ENCODE results near the gene OTUB1. TPM values are rescaled to one million over a fixed set of nuclear protein-coding genes. Genes with fewer than 3 reads are reported as not detected.

The OTUB1 gene
- total RNA-seq, 1 donor from 2014 or later: 126 TPM

- TF ChIP-seq CTCF (IDR thresholded peaks at IDR 0.05; ENCODE audit: partially characterized antibody, unreplicated experiment): no peak
- no peak overlapping the region for H3K27ac Mint-ChIP-seq (ENCODE audit: unreplicated experiment)
- no peak overlapping the region for H3K4me3 Mint-ChIP-seq (ENCODE audit: unreplicated experiment)
- no peak for DNase-seq
- no peaks in the 10 kb centered on the region for H3K36me3 Mint-ChIP-seq (ENCODE audit: unreplicated experiment)
- H3K9me3 Mint-ChIP-seq (ENCODE audit: unreplicated experiment): peaks cover 2% of the 10 kb centered on the region
- peaks cover 18% of the 10 kb centered on the region for H3K27me3 Mint-ChIP-seq (ENCODE audit: unreplicated experiment)
- peaks cover 10% of the 10 kb centered on the region for H3K4me1 Mint-ChIP-seq (ENCODE audit: low read depth, unreplicated experiment)
Observed at GRCh38 chr11:64006398-64006797, 20.2 kb downstream of the OTUB1 start.

- Mint-ChIP-seq H3K9me3 (ENCODE audit: unreplicated experiment) (peaks cover 2% of the 10 kb centered on the region), H3K27me3 (ENCODE audit: unreplicated experiment) (peaks cover 17% of the 10 kb centered on the region), H3K4me3 (ENCODE audit: unreplicated experiment) (peak overlapping the region; percentile 87), H3K36me3 (ENCODE audit: unreplicated experiment) (no peaks in the 10 kb centered on the region), H3K27ac (ENCODE audit: unreplicated experiment) (no peak overlapping the region), H3K4me1 (ENCODE audit: low read depth, unreplicated experiment) (peaks cover 6% of the 10 kb centered on the region)
- DNase-seq: no peak
- TF ChIP-seq CTCF (IDR thresholded peaks at IDR 0.05; ENCODE audit: partially characterized antibody, unreplicated experiment): no peak
Observed at GRCh38 chr11:64007160-64007628, 21.0 kb downstream of the OTUB1 start.

GRCh38 chr11:64007629-64008282, 21.5 kb downstream of the OTUB1 start:
- peak; percentile 86 for DNase-seq
- Mint-ChIP-seq H3K36me3 (ENCODE audit: unreplicated experiment) (no peaks in the 10 kb centered on the region), H3K4me3 (ENCODE audit: unreplicated experiment) (peak overlapping the region; percentile 87), H3K4me1 (ENCODE audit: low read depth, unreplicated experiment) (peaks cover 6% of the 10 kb centered on the region), H3K27me3 (ENCODE audit: unreplicated experiment) (peaks cover 17% of the 10 kb centered on the region), H3K27ac (ENCODE audit: unreplicated experiment) (peak overlapping the region; percentile 38), H3K9me3 (ENCODE audit: unreplicated experiment) (peaks cover 2% of the 10 kb centered on the region)
- TF ChIP-seq CTCF (IDR thresholded peaks at IDR 0.05; ENCODE audit: partially characterized antibody, unreplicated experiment): peak; percentile 48

- peaks cover 2% of the 10 kb centered on the region for H3K9me3 Mint-ChIP-seq (ENCODE audit: unreplicated experiment)
- H3K27me3 Mint-ChIP-seq (ENCODE audit: unreplicated experiment): peaks cover 13% of the 10 kb centered on the region
- DNase-seq: no peak
- no peak for TF ChIP-seq CTCF (IDR thresholded peaks at IDR 0.05; ENCODE audit: partially characterized antibody, unreplicated experiment)
- H3K4me3 Mint-ChIP-seq (ENCODE audit: unreplicated experiment): peak overlapping the region; percentile 61
- no peaks in the 10 kb centered on the region for H3K36me3 Mint-ChIP-seq (ENCODE audit: unreplicated experiment)
- no peak overlapping the region for H3K27ac Mint-ChIP-seq (ENCODE audit: unreplicated experiment)
- peaks cover 6% of the 10 kb centered on the region for H3K4me1 Mint-ChIP-seq (ENCODE audit: low read depth, unreplicated experiment)
Observed at GRCh38 chr11:64008283-64008913, 22.2 kb downstream of the OTUB1 start.
